Measurements from ENCODE around the gene TRIM61.
"Not testable (repeated sequence)": the region's sequence is repeated elsewhere in the genome, so short reads cannot be mapped to it uniquely, and the experiment has no call there.

Gene TRIM61

DNA sequence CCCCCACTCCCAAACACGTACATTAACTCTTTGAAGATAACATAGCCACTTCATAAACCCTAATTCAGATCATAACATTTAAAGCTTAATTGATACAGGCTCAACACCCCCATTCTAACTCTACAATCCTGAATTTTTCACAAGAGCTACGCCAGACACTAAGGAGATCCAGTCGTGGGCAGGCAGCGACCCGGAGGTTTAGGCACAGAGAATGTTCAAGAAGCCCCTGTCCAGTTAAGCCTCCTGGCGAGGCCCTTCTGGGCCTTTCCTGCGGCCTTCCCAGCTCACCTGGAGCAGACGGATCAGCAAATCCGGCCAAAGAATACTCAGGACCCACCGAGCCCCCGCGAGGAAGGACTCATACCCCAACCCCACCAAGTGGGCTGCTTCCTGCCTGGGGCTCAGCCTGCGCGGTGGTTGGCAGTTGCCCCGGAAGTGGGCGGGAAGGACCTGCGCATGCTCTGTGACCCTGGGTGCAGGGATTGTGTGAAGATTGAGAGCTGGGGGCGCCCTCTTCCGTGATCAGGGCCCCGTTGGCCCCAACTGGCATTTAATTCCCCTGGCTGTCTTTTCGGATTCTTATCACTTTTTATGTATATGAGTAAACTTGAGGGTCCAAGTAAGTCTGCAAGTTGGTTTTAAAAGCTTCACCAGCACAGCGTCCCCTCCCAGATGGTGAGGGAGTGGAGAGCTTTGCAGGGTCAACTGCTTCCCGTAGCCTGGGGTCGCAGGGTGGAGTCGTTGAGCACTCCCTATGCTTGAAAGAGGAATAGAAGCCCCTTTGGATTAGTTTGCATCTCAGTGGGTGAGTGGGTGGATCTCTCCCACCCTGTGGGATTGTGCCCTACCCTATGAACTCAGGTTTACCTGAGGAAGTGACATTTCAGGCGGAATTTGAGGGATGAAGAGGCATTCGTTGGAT lies at the start of gene TRIM61:
TRIM61 (minus strand) TSS at position 415 of the 922 bp plus-strand sequence. CDS start 7,655 bp downstream, outside the sequence.
- Histone ChIP-seq H3K9ac (ENCODE audit: low read length) (peak within 1 kb of the TSS; percentile 15), H3K4me3 (ENCODE audit: low read length) (no peak within 1 kb of the TSS), H3K9me3 (ENCODE audit: control insufficient read depth, low read length) (no peaks in the 10 kb centered on the region), H3K4me1 (ENCODE audit: control insufficient read depth, insufficient read depth, low read length) (no peaks in the 10 kb centered on the region), H3K27me3 (ENCODE audit: control insufficient read depth, insufficient read depth, low read length) (no peaks in the 10 kb centered on the region), H3K36me3 (ENCODE audit: control insufficient read depth, insufficient read depth, low read length) (no peaks in the 10 kb centered on the region)

DNA sequence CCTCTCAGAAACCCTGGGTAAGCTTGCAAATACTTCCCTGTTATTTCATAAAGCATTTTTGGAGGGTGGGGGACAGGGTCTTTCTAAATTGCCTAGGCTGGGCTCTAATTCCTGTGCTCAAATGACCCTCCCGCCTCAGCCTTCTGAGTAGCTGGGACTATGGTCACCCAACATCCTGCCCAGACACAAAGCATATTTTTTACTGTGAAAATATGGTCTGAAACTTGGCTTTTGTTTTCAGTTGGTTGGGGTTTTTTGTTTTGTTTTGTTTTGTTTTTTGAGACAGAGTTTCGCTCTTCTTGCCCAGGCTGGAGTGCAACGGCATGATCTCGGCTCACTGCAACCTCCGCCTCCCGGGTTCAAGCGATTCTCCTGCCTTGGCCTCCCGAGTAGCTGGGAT lies 48.3 kb upstream of the TRIM61 start:
- not testable (repeated sequence) for H3K9ac ChIP-seq (ENCODE audit: low read length); H3K36me3 ChIP-seq (ENCODE audit: control insufficient read depth, insufficient read depth, low read length); H3K9me3 ChIP-seq (ENCODE audit: control insufficient read depth, low read length); H3K4me1 ChIP-seq (ENCODE audit: control insufficient read depth, insufficient read depth, low read length); H3K27me3 ChIP-seq (ENCODE audit: control insufficient read depth, insufficient read depth, low read length); H3K4me3 ChIP-seq (ENCODE audit: low read length)

DNA sequence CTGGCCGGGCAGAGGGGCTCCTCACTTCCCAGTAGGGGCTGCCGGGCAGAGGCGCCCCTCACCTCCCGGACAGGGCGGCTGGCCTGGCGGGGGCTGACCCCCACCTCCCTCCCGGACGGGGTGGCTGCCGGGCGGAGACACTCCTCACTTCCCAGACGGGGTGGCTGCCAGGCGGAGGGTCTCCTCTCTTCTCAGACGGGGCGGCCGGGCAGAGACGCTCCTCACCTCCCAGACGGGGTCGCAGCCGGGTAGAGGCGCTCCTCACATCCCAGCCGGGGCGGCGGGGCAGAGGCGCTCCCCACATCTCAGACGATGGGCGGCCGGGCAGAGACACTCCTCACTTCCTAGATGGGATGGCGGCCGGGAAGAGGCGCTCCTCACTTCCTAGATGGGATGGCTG lies 42.5 kb upstream of the TRIM61 start:
- H3K9me3 ChIP-seq (ENCODE audit: control insufficient read depth, low read length); H3K4me3 ChIP-seq (ENCODE audit: low read length); H3K36me3 ChIP-seq (ENCODE audit: control insufficient read depth, insufficient read depth, low read length); H3K4me1 ChIP-seq (ENCODE audit: control insufficient read depth, insufficient read depth, low read length); H3K27me3 ChIP-seq (ENCODE audit: control insufficient read depth, insufficient read depth, low read length); H3K9ac ChIP-seq (ENCODE audit: low read length): not testable (repeated sequence)

DNA sequence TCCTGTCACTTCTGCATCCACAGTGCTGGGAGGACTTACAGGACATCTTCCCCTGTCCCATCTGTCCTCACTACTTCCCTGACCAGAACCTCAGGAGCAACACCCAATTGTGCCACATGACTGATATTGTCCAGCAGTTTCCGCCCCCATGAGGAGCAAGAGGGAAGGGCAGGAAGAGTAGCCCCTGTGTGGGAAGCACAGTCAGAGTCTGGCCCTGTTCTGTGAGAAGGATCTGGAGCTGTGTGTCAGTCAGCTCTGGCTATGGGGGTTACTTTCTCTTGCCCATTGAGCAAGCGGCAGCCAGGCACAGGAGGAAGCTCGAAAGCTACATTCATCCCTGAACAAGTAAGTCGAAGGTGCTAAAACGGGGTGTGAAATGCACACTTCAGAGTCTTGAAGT lies 39.5 kb upstream of the TRIM61 start:
- Histone ChIP-seq H3K9me3 (ENCODE audit: control insufficient read depth, low read length) (no peaks in the 10 kb centered on the region), H3K27me3 (ENCODE audit: control insufficient read depth, insufficient read depth, low read length) (no peaks in the 10 kb centered on the region), H3K4me3 (ENCODE audit: low read length) (no peak overlapping the region), H3K9ac (ENCODE audit: low read length) (no peak overlapping the region), H3K4me1 (ENCODE audit: control insufficient read depth, insufficient read depth, low read length) (no peaks in the 10 kb centered on the region), H3K36me3 (ENCODE audit: control insufficient read depth, insufficient read depth, low read length) (no peaks in the 10 kb centered on the region)

DNA sequence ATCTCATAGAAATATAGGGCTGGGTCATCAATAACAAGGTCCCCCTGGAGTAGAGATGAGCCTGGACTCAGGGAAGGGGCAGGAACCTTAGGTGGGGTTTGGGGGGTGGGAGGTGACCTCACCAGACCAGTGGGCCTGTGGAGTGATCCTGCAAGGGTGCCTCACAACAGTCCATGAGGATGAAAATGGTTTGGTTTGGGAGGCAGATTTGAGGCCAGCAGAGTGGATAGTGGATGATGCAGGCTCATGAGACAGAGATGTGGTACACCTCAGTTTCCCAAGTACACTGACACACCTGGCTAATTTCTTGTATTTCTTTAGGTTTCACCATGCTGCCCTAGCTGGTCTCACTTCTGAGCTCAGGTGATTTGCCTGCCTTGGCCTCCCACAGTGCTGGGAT lies 36.2 kb upstream of the TRIM61 start:
- no peaks in the 10 kb centered on the region for H3K4me1 ChIP-seq (ENCODE audit: control insufficient read depth, insufficient read depth, low read length)
- no peak overlapping the region for H3K4me3 ChIP-seq (ENCODE audit: low read length)
- H3K36me3 ChIP-seq (ENCODE audit: control insufficient read depth, insufficient read depth, low read length) = no peaks in the 10 kb centered on the region
- no peak overlapping the region for H3K9ac ChIP-seq (ENCODE audit: low read length)
- H3K9me3 ChIP-seq (ENCODE audit: control insufficient read depth, low read length) = no peaks in the 10 kb centered on the region
- H3K27me3 ChIP-seq (ENCODE audit: control insufficient read depth, insufficient read depth, low read length) = peaks cover 3% of the 10 kb centered on the region

DNA sequence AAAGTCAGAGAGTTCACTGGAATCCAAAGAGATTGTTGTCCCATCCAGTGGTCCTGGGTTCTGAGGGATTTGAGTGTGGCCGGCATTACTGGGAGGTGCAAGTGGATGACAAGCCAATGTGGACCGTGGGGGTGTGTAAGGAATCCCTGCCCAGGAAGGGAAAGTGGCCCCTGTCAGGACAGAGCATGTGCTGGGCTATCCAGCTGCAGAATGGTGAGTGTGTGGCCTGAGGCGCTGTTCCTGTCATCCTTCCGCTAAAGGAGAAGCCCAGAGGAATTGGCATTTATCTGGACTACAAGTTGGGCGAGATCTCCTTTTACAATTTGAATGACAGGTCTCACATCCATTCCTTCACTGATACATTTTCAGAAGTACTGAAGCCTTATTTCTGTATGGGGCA lies 33.9 kb upstream of the TRIM61 start:
- H3K9ac ChIP-seq (ENCODE audit: low read length) = no peak overlapping the region
- peaks cover 3% of the 10 kb centered on the region for H3K27me3 ChIP-seq (ENCODE audit: control insufficient read depth, insufficient read depth, low read length)
- no peaks in the 10 kb centered on the region for H3K4me1 ChIP-seq (ENCODE audit: control insufficient read depth, insufficient read depth, low read length)
- H3K36me3 ChIP-seq (ENCODE audit: control insufficient read depth, insufficient read depth, low read length) = no peaks in the 10 kb centered on the region
- H3K4me3 ChIP-seq (ENCODE audit: low read length) = no peak overlapping the region
- H3K9me3 ChIP-seq (ENCODE audit: control insufficient read depth, low read length) = no peaks in the 10 kb centered on the region

DNA sequence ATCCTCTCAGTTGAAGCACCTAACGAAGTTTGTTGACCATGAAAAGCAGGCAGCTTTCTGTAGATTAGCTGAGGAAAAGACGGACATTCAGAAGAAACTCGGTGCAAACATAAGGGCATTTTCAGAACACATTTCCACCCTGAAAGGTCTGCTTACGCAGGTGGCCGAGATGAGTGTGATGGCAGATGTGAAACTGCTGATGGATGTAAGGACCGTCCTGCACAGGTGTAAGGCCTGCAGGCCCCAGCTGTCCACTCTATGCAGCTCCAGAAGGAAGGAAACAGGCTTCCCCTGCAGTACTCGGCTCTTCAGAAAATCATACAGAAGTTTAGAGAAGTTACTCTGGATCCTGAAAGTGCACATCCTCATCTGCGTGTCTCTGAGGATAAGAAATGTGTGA lies 33.5 kb upstream of the TRIM61 start:
- H3K27me3 ChIP-seq (ENCODE audit: control insufficient read depth, insufficient read depth, low read length) = peaks cover 3% of the 10 kb centered on the region
- no peak overlapping the region for H3K4me3 ChIP-seq (ENCODE audit: low read length)
- no peaks in the 10 kb centered on the region for H3K4me1 ChIP-seq (ENCODE audit: control insufficient read depth, insufficient read depth, low read length)
- no peaks in the 10 kb centered on the region for H3K9me3 ChIP-seq (ENCODE audit: control insufficient read depth, low read length)
- no peaks in the 10 kb centered on the region for H3K36me3 ChIP-seq (ENCODE audit: control insufficient read depth, insufficient read depth, low read length)
- no peak overlapping the region for H3K9ac ChIP-seq (ENCODE audit: low read length)

DNA sequence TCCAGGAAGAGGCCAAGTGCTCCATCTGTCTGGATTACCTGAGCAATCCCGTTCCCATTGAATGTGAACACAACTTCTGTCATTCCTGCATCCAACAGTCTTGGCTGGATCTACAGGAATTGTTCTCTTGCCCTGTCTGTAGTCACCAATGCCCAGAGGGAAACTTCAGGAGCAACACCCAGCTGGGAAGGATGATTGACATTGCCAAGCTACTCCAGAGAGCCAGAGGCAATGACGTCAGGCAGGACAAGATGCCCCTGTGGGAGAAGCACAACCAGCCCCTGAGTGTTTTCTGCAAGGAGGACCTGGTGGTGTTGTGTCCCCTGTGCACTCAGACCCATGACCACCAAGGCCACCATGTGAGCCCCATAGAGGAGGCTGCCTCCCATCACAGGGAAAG lies 33.0 kb upstream of the TRIM61 start:
- Histone ChIP-seq H3K27me3 (ENCODE audit: control insufficient read depth, insufficient read depth, low read length) (peaks cover 3% of the 10 kb centered on the region), H3K9ac (ENCODE audit: low read length) (no peak overlapping the region), H3K36me3 (ENCODE audit: control insufficient read depth, insufficient read depth, low read length) (no peaks in the 10 kb centered on the region), H3K4me1 (ENCODE audit: control insufficient read depth, insufficient read depth, low read length) (no peaks in the 10 kb centered on the region), H3K9me3 (ENCODE audit: control insufficient read depth, low read length) (no peaks in the 10 kb centered on the region), H3K4me3 (ENCODE audit: low read length) (no peak overlapping the region)

DNA sequence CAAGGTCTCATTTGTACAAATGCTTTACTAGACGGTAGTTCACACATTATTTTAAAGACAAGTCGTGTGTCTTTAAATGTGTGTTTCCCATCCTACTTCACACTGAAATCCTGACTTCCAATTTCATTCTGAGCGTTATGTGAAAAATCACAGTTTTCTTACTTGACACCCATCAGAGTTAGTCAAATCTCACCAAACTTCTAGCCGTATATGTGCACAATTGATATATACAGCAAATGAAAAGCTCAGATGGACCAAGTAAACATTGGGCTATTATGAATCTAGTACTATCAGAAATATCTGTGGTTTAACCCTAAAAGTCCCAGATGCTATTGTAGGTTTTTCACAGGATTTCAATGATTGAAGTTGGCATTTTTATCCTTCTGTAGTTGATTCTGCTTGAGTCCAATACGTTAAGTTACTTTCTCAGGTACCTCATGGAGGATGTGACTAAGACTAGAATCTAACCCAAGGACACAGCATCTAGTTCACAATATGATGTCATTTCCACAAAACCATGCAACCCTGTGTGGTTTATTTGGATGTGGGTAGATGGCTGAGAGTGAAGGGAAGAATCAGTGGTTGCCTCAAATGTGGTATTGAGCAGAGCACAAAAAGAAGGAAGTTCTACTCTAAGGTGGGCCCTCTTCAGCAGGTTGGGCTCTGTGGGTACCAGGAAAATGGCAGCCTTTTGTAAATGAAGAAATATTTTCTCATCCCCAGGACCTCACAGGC lies 32.2 kb upstream of the TRIM61 start:
- Histone ChIP-seq H3K9me3 (ENCODE audit: control insufficient read depth, low read length) (no peaks in the 10 kb centered on the region), H3K4me1 (ENCODE audit: control insufficient read depth, insufficient read depth, low read length) (no peaks in the 10 kb centered on the region), H3K36me3 (ENCODE audit: control insufficient read depth, insufficient read depth, low read length) (no peaks in the 10 kb centered on the region), H3K9ac (ENCODE audit: low read length) (no peak overlapping the region), H3K27me3 (ENCODE audit: control insufficient read depth, insufficient read depth, low read length) (peaks cover 3% of the 10 kb centered on the region), H3K4me3 (ENCODE audit: low read length) (no peak overlapping the region)

DNA sequence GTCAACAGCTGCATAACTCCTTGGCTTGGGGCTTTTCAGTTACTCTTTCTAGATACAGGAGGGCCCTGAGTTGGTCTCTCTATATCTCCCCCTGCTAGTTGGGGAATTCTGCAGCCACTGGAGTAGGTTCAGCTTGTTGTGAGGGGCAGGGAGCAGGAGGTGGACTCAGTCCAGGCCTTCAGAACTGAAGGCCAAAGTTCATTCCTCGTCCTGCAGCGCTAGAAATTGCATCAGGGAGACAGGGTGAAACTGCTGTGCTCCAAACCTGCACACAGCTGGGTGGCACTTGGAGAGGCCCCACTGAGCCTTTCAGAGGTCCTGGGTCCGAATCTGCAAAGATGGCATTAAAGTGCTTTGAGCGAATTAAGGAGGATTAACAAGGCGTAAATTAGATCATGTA lies 29.4 kb upstream of the TRIM61 start:
- Histone ChIP-seq H3K36me3 (ENCODE audit: control insufficient read depth, insufficient read depth, low read length) (no peaks in the 10 kb centered on the region), H3K27me3 (ENCODE audit: control insufficient read depth, insufficient read depth, low read length) (peaks cover 3% of the 10 kb centered on the region), H3K4me1 (ENCODE audit: control insufficient read depth, insufficient read depth, low read length) (no peaks in the 10 kb centered on the region), H3K9me3 (ENCODE audit: control insufficient read depth, low read length) (no peaks in the 10 kb centered on the region), H3K4me3 (ENCODE audit: low read length) (no peak overlapping the region), H3K9ac (ENCODE audit: low read length) (no peak overlapping the region)

DNA sequence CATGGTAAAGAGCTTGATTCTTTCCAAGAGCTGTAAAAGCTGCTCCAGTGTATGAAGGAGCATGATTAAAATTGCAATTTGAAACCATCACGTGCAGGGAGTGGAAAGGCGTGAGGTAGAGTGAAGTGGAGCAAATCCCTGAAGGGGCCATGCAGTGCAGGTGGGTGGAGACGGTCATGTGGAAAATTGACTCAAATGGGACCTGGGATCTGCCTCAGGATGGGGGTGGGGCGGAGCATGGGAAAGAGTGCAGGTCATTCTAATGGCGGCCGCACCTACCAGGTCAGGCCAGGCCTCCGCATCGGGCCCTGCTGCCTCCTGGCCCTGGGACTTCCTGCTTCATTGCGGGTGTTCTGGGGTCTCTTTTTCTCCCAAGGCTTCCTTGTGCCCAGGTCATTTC lies 29.0 kb upstream of the TRIM61 start:
- Histone ChIP-seq H3K4me3 (ENCODE audit: low read length) (no peak overlapping the region), H3K9me3 (ENCODE audit: control insufficient read depth, low read length) (no peaks in the 10 kb centered on the region)

DNA sequence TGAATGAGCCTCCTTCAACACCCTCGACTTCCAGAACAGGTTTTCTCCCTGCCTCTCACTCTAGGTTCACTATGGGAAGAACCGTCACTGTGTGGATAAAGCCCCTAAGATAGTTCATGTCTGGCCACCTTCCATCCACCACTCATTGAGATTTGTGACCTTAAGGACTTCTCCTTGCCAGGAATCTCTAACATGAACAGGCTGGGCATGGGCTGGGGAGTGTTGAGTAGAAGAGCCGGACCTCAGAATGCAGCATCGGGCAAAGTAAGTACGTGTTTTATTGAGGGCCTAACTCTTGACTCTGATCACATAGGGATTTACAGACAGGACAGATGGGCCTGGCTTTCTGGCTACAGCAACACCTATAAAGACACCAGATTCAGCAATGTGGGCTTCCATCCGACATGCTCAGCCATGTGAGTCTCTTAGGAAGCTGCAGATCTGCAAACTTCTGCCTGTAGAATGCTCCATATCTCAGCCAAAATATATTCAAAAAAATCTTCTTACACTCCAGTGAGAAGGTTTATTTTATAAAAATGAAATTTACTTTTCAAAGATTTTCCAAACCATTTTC lies 28.0 kb upstream of the TRIM61 start:
- Histone ChIP-seq H3K36me3 (ENCODE audit: control insufficient read depth, insufficient read depth, low read length) (no peaks in the 10 kb centered on the region), H3K9me3 (ENCODE audit: control insufficient read depth, low read length) (no peaks in the 10 kb centered on the region), H3K27me3 (ENCODE audit: control insufficient read depth, insufficient read depth, low read length) (peaks cover 3% of the 10 kb centered on the region), H3K9ac (ENCODE audit: low read length) (no peak overlapping the region), H3K4me3 (ENCODE audit: low read length) (no peak overlapping the region), H3K4me1 (ENCODE audit: control insufficient read depth, insufficient read depth, low read length) (no peaks in the 10 kb centered on the region)

More for the DNA sequence above, 29.0 kb upstream of the TRIM61 start:
- Histone ChIP-seq H3K9ac (ENCODE audit: low read length) (no peak overlapping the region), H3K4me1 (ENCODE audit: control insufficient read depth, insufficient read depth, low read length) (no peaks in the 10 kb centered on the region), H3K27me3 (ENCODE audit: control insufficient read depth, insufficient read depth, low read length) (peaks cover 3% of the 10 kb centered on the region), H3K36me3 (ENCODE audit: control insufficient read depth, insufficient read depth, low read length) (no peaks in the 10 kb centered on the region)

Data from mucosa of stomach (tissue), 1 donor.